Glutamatergic neuron (in vitro differentiated cells): ENCODE data around the gene SMAD6. TPM values are rescaled to one million over a fixed set of nuclear protein-coding genes. Genes with fewer than 3 reads are reported as not detected.

Experiments
- DNase-seq: peaks from one replicate; pipeline ENCODE4 v3.0.0; 2022
- H3K27ac Mint-ChIP-seq: one replicate; pipeline ENCODE4 v1.8.0; 2020; ENCODE audit warnings: mild to moderate bottlenecking, mixed read lengths, inconsistent platforms; ENCODE audit not compliant: unreplicated experiment
- H3K27me3 Mint-ChIP-seq: one replicate; pipeline ENCODE4 v1.8.0; 2020; ENCODE audit warnings: mild to moderate bottlenecking, moderate library complexity, mixed read lengths, inconsistent platforms; ENCODE audit not compliant: unreplicated experiment
- H3K36me3 Mint-ChIP-seq: one replicate; pipeline ENCODE4 v1.8.0; 2020; ENCODE audit warnings: mild to moderate bottlenecking, mixed read lengths, inconsistent platforms; ENCODE audit not compliant: unreplicated experiment
- H3K4me1 Mint-ChIP-seq: one replicate; pipeline ENCODE4 v1.8.0; 2020; ENCODE audit warnings: mild to moderate bottlenecking, low read depth, mixed read lengths, inconsistent platforms; ENCODE audit not compliant: unreplicated experiment
- H3K4me3 Mint-ChIP-seq: one replicate; pipeline ENCODE4 v1.8.0; 2020; ENCODE audit warnings: mild to moderate bottlenecking, mixed read lengths, inconsistent platforms; ENCODE audit not compliant: unreplicated experiment
- H3K9me3 Mint-ChIP-seq: one replicate; pipeline ENCODE4 v1.8.0; 2020; ENCODE audit warnings: mild to moderate bottlenecking, moderate library complexity, mixed read lengths, inconsistent platforms; ENCODE audit not compliant: unreplicated experiment
- CTCF ChIP-seq: fragments of 200-600 bp; sonication (generic); IDR thresholded peaks from one replicate; pipeline ENCODE4 v1.5.0; 2021; ENCODE audit not compliant: partially characterized antibody, unreplicated experiment
- total RNA-seq: library from RNA; stranded (reverse); fragmentation: NEBNext Ultra II Directional; extraction: Animal tissue kit (Norgen Biotek cat#: 25700); gene quantifications from one replicate; pipeline ENCODE4 v1.2.1, GENCODE V29; 2021; ENCODE audit not compliant: unreplicated experiment

Gene SMAD6
- total RNA-seq, 1 donor from 2014 or later: 0.83 TPM

GRCh38 chr15:66746231-66746605, 44.2 kb downstream of the SMAD6 start:
- H3K4me1 Mint-ChIP-seq: no peaks in the 10 kb centered on the region
- no peak for DNase-seq
- H3K4me3 Mint-ChIP-seq: no peak overlapping the region
- H3K27ac Mint-ChIP-seq: no peak overlapping the region
- no peak for TF ChIP-seq CTCF
- peaks cover 2% of the 10 kb centered on the region for H3K27me3 Mint-ChIP-seq
- H3K9me3 Mint-ChIP-seq: no peaks in the 10 kb centered on the region
- H3K36me3 Mint-ChIP-seq: no peaks in the 10 kb centered on the region

GRCh38 chr15:66747223-66747622, 45.2 kb downstream of the SMAD6 start:
- Mint-ChIP-seq H3K4me1 (no peaks in the 10 kb centered on the region), H3K9me3 (no peaks in the 10 kb centered on the region), H3K27me3 (peaks cover 2% of the 10 kb centered on the region), H3K27ac (no peak overlapping the region), H3K4me3 (no peak overlapping the region), H3K36me3 (no peaks in the 10 kb centered on the region)
- DNase-seq: no peak
- TF ChIP-seq CTCF: no peak

- TF ChIP-seq CTCF: no peak
- no peak for DNase-seq
- H3K4me1 Mint-ChIP-seq: no peaks in the 10 kb centered on the region
- H3K36me3 Mint-ChIP-seq: no peaks in the 10 kb centered on the region
- no peak overlapping the region for H3K27ac Mint-ChIP-seq
- no peaks in the 10 kb centered on the region for H3K9me3 Mint-ChIP-seq
- H3K27me3 Mint-ChIP-seq: peaks cover 2% of the 10 kb centered on the region
- no peak overlapping the region for H3K4me3 Mint-ChIP-seq
Observed at GRCh38 chr15:66747886-66748707, 46.1 kb downstream of the SMAD6 start.

GRCh38 chr15:66748708-66749035, 46.6 kb downstream of the SMAD6 start:
- TF ChIP-seq CTCF: no peak
- Mint-ChIP-seq H3K27ac (no peak overlapping the region), H3K36me3 (no peaks in the 10 kb centered on the region), H3K9me3 (no peaks in the 10 kb centered on the region), H3K4me1 (no peaks in the 10 kb centered on the region), H3K27me3 (peaks cover 2% of the 10 kb centered on the region), H3K4me3 (no peak overlapping the region)
- DNase-seq: no peak

GRCh38 chr15:66749841-66750575, 48.0 kb downstream of the SMAD6 start:
- DNase-seq: no peak

More at GRCh38 chr15:66749841-66750575, 48.0 kb downstream of the SMAD6 start:
- peaks cover 1% of the 10 kb centered on the region for H3K9me3 Mint-ChIP-seq
- peaks cover 11% of the 10 kb centered on the region for H3K36me3 Mint-ChIP-seq
- H3K4me3 Mint-ChIP-seq: no peak overlapping the region
- no peaks in the 10 kb centered on the region for H3K4me1 Mint-ChIP-seq
- no peak for TF ChIP-seq CTCF
- H3K27me3 Mint-ChIP-seq: peaks cover 2% of the 10 kb centered on the region
- no peak overlapping the region for H3K27ac Mint-ChIP-seq
